Neural cell (in vitro differentiated cells): ENCODE measurements around the gene AOAH.

Experiments
- EP300 ChIP-seq: fragments of 450-650 bp; conservative IDR thresholded peaks from 2 replicates; pipeline ENCODE4 v1.6.1; 2014; ENCODE audit warnings: antibody characterized with exemption, mild to moderate bottlenecking, moderate library complexity; ENCODE audit not compliant: poor library complexity, severe bottlenecking
- EZH2 ChIP-seq: fragments of 200-600, 300-800 bp; shearing (Covaris generic), sonication (generic); IDR thresholded peaks from 2 replicates; pipeline ENCODE4 v1.6.1; 2014; ENCODE audit warnings: antibody characterized with exemption, low read length, borderline replicate concordance, mild to moderate bottlenecking; ENCODE audit not compliant: insufficient read depth, poor library complexity, severe bottlenecking
- MXI1 ChIP-seq: fragments of 450-650 bp; conservative IDR thresholded peaks from 2 replicates; pipeline ENCODE4 v1.6.1; 2014; ENCODE audit warnings: antibody characterized with exemption, mild to moderate bottlenecking; ENCODE audit not compliant: poor library complexity, severe bottlenecking
- POLR2AphosphoS5 ChIP-seq: IDR thresholded peaks from 2 replicates; pipeline ENCODE4 v1.6.1; 2012
- RAD21 ChIP-seq: fragments of 450-650 bp; conservative IDR thresholded peaks from 2 replicates; pipeline ENCODE4 v1.6.1; 2014; ENCODE audit warnings: antibody characterized with exemption, mild to moderate bottlenecking, moderate library complexity
- SMC3 ChIP-seq: fragments of 450-650 bp; conservative IDR thresholded peaks from 2 replicates; pipeline ENCODE4 v1.6.1; 2014; ENCODE audit warnings: antibody characterized with exemption, mild to moderate bottlenecking, moderate library complexity; ENCODE audit not compliant: poor library complexity
- TAF1 ChIP-seq: IDR thresholded peaks from 2 replicates; pipeline ENCODE4 v1.6.1; 2012; ENCODE audit warnings: low read depth
- TF ChIP-seq, protein P1 (sequence below): fragments of 450-650 bp; IDR thresholded peaks from 2 replicates; pipeline ENCODE4 v1.5.1; 2014; ENCODE audit warnings: antibody characterized with exemption, mild to moderate bottlenecking, moderate library complexity; ENCODE audit not compliant: poor library complexity, severe bottlenecking
- TF ChIP-seq, protein P2 (sequence below): IDR thresholded peaks from 2 replicates; pipeline ENCODE4 v1.6.1; 2012; ENCODE audit warnings: borderline replicate concordance

DNA sequence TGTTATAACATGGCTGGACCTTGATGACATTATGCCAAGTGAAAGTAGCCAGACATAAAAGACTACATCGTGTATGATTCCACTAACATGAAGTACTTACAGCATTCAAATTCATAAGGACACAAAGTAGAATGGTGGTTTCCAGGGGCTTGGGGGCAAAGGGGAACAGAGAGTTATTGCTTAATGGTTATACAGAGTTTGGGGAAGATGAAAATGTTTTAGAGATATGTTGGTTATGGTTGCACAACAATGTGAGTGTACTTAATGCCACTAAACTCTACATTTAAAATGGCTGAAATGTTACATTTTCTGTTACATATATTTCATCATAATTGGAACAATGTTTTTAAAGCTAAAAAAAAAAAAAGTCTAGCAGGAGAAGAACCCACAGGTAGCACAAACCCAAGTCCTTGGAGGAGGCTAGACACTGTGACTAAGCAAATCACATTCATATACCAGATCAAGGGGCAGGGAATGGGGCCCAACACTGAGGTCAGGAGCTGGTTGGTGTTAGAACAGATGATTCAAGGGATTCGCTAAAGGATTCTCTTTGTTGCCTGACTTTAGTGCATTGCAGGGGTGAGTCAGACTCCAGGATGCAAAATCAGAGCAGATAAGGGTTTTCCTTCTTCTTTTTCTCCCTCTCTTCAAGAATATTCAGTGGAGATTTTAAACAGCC lies 25.1 kb upstream of the AOAH start:
- TF ChIP-seq, protein P1, sequence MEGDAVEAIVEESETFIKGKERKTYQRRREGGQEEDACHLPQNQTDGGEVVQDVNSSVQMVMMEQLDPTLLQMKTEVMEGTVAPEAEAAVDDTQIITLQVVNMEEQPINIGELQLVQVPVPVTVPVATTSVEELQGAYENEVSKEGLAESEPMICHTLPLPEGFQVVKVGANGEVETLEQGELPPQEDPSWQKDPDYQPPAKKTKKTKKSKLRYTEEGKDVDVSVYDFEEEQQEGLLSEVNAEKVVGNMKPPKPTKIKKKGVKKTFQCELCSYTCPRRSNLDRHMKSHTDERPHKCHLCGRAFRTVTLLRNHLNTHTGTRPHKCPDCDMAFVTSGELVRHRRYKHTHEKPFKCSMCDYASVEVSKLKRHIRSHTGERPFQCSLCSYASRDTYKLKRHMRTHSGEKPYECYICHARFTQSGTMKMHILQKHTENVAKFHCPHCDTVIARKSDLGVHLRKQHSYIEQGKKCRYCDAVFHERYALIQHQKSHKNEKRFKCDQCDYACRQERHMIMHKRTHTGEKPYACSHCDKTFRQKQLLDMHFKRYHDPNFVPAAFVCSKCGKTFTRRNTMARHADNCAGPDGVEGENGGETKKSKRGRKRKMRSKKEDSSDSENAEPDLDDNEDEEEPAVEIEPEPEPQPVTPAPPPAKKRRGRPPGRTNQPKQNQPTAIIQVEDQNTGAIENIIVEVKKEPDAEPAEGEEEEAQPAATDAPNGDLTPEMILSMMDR, result no peak
- TF ChIP-seq RAD21 (no peak), POLR2AphosphoS5 (no peak), TAF1 (no peak), EZH2 (no peak), MXI1 (no peak), EP300 (no peak), SMC3 (no peak)
- TF ChIP-seq, protein P2, sequence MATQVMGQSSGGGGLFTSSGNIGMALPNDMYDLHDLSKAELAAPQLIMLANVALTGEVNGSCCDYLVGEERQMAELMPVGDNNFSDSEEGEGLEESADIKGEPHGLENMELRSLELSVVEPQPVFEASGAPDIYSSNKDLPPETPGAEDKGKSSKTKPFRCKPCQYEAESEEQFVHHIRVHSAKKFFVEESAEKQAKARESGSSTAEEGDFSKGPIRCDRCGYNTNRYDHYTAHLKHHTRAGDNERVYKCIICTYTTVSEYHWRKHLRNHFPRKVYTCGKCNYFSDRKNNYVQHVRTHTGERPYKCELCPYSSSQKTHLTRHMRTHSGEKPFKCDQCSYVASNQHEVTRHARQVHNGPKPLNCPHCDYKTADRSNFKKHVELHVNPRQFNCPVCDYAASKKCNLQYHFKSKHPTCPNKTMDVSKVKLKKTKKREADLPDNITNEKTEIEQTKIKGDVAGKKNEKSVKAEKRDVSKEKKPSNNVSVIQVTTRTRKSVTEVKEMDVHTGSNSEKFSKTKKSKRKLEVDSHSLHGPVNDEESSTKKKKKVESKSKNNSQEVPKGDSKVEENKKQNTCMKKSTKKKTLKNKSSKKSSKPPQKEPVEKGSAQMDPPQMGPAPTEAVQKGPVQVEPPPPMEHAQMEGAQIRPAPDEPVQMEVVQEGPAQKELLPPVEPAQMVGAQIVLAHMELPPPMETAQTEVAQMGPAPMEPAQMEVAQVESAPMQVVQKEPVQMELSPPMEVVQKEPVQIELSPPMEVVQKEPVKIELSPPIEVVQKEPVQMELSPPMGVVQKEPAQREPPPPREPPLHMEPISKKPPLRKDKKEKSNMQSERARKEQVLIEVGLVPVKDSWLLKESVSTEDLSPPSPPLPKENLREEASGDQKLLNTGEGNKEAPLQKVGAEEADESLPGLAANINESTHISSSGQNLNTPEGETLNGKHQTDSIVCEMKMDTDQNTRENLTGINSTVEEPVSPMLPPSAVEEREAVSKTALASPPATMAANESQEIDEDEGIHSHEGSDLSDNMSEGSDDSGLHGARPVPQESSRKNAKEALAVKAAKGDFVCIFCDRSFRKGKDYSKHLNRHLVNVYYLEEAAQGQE, result no peak
